A673 (cell line): Measurements from ENCODE around the gene NAA38. TPM values are rescaled to one million over a fixed set of nuclear protein-coding genes. Genes with fewer than 3 reads are reported as not detected.

Source experiments
- Bru-seq: library from RNA; stranded (reverse); fragments of 400-500 nt; gene quantifications from one replicate; lab custom pipeline; 2021; lab: Mats Ljungman, UMichigan
- BruChase-seq, 2 experiments: library from RNA; stranded (reverse); fragments of 400-500 nt; gene quantifications; one replicate each; lab custom pipeline; 2021; lab: Mats Ljungman, UMichigan
- BruUV-seq: library from RNA; stranded (reverse); fragments of 400-500 nt; replicated peaks from 2 replicates; lab custom pipeline; 2021; lab: Mats Ljungman, UMichigan
- CTCF ChIA-PET: fragments of 300-600 bp; sonication (Branson Sonifier 250); formaldehyde crosslinking; loops from one replicate; lab custom pipeline; 2022; ENCODE audit warnings: antibody characterized with exemption; lab: Charles Lee
- POLR2A ChIA-PET: fragments of 300-600 bp; sonication (Branson Sonifier 250); formaldehyde crosslinking; loops from one replicate; lab custom pipeline; 2022; ENCODE audit warnings: antibody characterized with exemption; ENCODE audit not compliant: low non-redundant PET; lab: Charles Lee
- DNase-seq: peaks from one replicate; pipeline ENCODE4 v3.0.0-alpha.2; 2015; ENCODE audit warnings: low spot score
- H3K27ac ChIP-seq: fragments of 200-600 bp; sonication (generic); 2 replicates; pipeline ENCODE4 v1.5.1; 2016; ENCODE audit warnings: mixed run types, low read depth, mild to moderate bottlenecking, mixed read lengths, antibody characterized with exemption, low read length; ENCODE audit not compliant: poor library complexity, severe bottlenecking
- H3K27me3 ChIP-seq: fragments of 200-600 bp; sonication (generic); replicated peaks from 2 replicates; pipeline ENCODE4 v1.6.1; 2017; ENCODE audit warnings: mixed run types, low read depth, mild to moderate bottlenecking, mixed read lengths, antibody characterized with exemption, low read length; ENCODE audit not compliant: insufficient read depth, poor library complexity
- H3K36me3 ChIP-seq: fragments of 200-600 bp; sonication (generic); 2 replicates; pipeline ENCODE4 v1.6.1; 2016; ENCODE audit warnings: mixed run types, mild to moderate bottlenecking, mixed read lengths, antibody characterized with exemption, low read length; ENCODE audit not compliant: insufficient read depth, poor library complexity, severe bottlenecking
- H3K4me1 ChIP-seq: fragments of 200-600 bp; sonication (generic); 2 replicates; pipeline ENCODE4 v1.6.1; 2017; ENCODE audit warnings: mixed run types, mild to moderate bottlenecking, mixed read lengths, antibody characterized with exemption, low read length; ENCODE audit not compliant: insufficient read depth, poor library complexity, severe bottlenecking
- H3K4me3 ChIP-seq: fragments of 200-600 bp; sonication (generic); 2 replicates; pipeline ENCODE4 v1.5.1; 2016; ENCODE audit warnings: low read depth, mixed run types, mild to moderate bottlenecking, mixed read lengths, low read length; ENCODE audit not compliant: poor library complexity, severe bottlenecking
- H3K9me3 ChIP-seq: fragments of 200-600 bp; sonication (generic); 2 replicates; pipeline ENCODE4 v1.6.1; 2016; ENCODE audit warnings: mixed run types, low read depth, mild to moderate bottlenecking, mixed read lengths, antibody characterized with exemption, low read length; ENCODE audit not compliant: poor library complexity, severe bottlenecking
- CTCF ChIP-seq: fragments of 300-800, 200-600 bp; sonication (generic); conservative IDR thresholded peaks from 2 replicates; pipeline ENCODE4 v1.5.1; 2017; ENCODE audit warnings: low read depth, mild to moderate bottlenecking, antibody characterized with exemption, low read length, moderate library complexity, mixed read lengths
- EZH2 ChIP-seq: fragments of 200-600 bp; sonication (generic); IDR thresholded peaks from 2 replicates; pipeline ENCODE4 v1.6.1; 2017; ENCODE audit warnings: borderline replicate concordance, low read depth, mild to moderate bottlenecking, mixed read lengths, antibody characterized with exemption, low read length; ENCODE audit not compliant: poor library complexity, severe bottlenecking
- intact Hi-C: fragments of 100-400 bp; cut with micrococcal nuclease; formaldehyde crosslinking; loops from one replicate; pipeline ENCODE4 v1.10.0; 2022; ENCODE audit not compliant: unreplicated experiment
- long read RNA-seq: library from polyadenylated mRNA; stranded (forward); transcript quantifications from one replicate; pipeline ENCODE4 v2.0.0, GENCODE V29; 2022
- total RNA-seq: library from RNA; stranded (reverse); gene quantifications from 2 replicates; pipeline ENCODE4 v1.2.3, GENCODE V29; 2021

NAA38 gene
- 64.3 and 67.7 TPM in 2 replicates for total RNA-seq
- percentile 79 among the genes with signal in this experiment for Bru-seq, nascent RNA
- BruChase-seq, experiment 1, labeled RNA remaining after a 2-hour chase = percentile 82 among the genes with signal in this experiment
- BruChase-seq, experiment 2, labeled RNA remaining after a 6-hour chase = percentile 79 among the genes with signal in this experiment
- long read RNA-seq, transcript NAA38-206 (2 exons, 424 nt) = minor isoform, 9 of 85 reads
- long read RNA-seq, transcript NAA38-205 (3 exons, 852 nt) = minor isoform, 26 of 85 reads
- long read RNA-seq, transcript NAA38-201 (2 exons, 999 nt) = major isoform, 34 of 85 reads
- long read RNA-seq, partial matches to known transcripts = 2 of 85 reads
- long read RNA-seq, other reads (novel, unspliced or antisense) = 12 of 85 reads

- intact Hi-C loops = loop anchor here (1.0 kb wide), 1 partner anchor 171 kb away; no protein-coding TSS in a partner anchor
- TSS peak; percentile 93 for BruUV-seq
- H3K27me3 ChIP-seq = no peaks in the 10 kb centered on the region
- H3K4me3 ChIP-seq = peak within 1 kb of the TSS; percentile 65
- H3K36me3 ChIP-seq = peaks cover 20% of the 10 kb centered on the region
- ChIA-PET POLR2A (interaction anchor here (0.6 to 0.7 kb wide), 3 partner anchors 84 to 206 kb away, joined by 3 to 4 read pairs (median 3); partner anchors contain the start of gene ATP1B2), CTCF (interaction anchor here (0.5 to 2.0 kb wide), 9 partner anchors 9 to 201 kb away, joined by 4 to 11 read pairs (median 4); no protein-coding TSS in a partner anchor)
- peak; percentile 53 for TF ChIP-seq CTCF
- TF ChIP-seq EZH2 = no peak
- no peaks in the 10 kb centered on the region for H3K9me3 ChIP-seq
- DNase-seq = peak; percentile 100
- H3K4me1 ChIP-seq = peaks cover 18% of the 10 kb centered on the region
- H3K27ac ChIP-seq = peak within 1 kb of the TSS; percentile 93
Measured at GRCh38 chr17:7856811-7857712, at the start of gene NAA38. Gene NAA38, minus strand, starts transcription at chr17:7857559. Its CDS starts 96 bp downstream, at chr17:7857463.

- Histone ChIP-seq H3K4me1 (no peaks in the 10 kb centered on the region), H3K36me3 (peaks cover 99% of the 10 kb centered on the region), H3K9me3 (no peaks in the 10 kb centered on the region), H3K27ac (no peak overlapping the region), H3K4me3 (no peak overlapping the region), H3K27me3 (no peaks in the 10 kb centered on the region)
- ChIA-PET POLR2A (no interaction called here), CTCF (interaction anchor here (0.6 kb wide), 1 partner anchor 80 kb away, joined by 3 read pairs; no protein-coding TSS in a partner anchor)
- no peak for TF ChIP-seq EZH2
- no peak for TF ChIP-seq CTCF
- intact Hi-C loops = no loop called here
- no peak for DNase-seq
- TSS peak; percentile 29 for BruUV-seq
Measured at GRCh38 chr17:7903154-7904103, 46.1 kb upstream of the NAA38 start.
